ENCODE results near the gene BGLAP.

DNA sequence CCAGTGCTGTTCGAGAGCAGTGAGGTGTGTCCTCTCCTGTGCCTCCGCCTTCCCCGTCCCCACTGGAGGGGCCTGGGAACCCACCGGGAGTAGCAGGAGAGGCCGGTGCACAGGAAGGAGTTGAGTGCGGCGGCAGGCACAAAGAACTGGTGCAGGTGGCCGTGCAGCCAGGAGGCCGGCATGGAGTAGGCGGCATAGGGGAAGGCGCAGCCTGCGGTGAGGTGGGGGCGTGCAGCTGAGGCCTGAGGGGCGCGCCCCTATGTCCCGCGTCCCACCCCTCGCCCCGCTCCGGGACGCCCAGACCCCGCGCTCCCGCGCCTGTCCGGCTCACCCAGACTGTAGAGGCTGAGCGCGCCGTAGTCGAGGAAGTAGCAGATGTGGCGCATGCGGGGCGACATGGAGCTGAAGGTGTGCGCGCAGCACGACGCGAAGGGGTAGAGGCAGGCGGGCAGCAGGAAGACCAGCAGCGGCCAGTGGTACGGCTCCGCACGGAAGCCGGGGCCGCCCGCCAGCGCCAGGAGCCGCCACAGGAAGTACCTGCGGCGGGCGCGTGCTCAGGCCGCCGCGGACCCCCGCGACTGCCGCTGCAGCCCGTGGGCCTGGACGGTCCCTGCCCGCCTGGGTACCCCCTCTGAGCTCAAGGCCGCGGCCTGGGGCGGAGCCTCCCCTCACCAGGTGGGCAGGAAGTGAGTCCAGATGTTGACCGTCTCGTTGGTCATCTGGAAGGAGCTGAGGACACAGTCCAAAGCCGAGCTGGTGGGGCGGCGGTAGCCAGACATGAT is 3.7 kb downstream of the BGLAP start:
- TF ChIP-seq POLR2AphosphoS5 (IDR thresholded peaks at IDR 0.05; ENCODE audit: low read depth, low read length) (no peak), JUND (IDR thresholded peaks at IDR 0.05) (no peak), FOSL1 (IDR thresholded peaks at IDR 0.05; ENCODE audit: low read depth) (no peak), POLR2A (IDR thresholded peaks at IDR 0.05; ENCODE audit: borderline replicate concordance, extremely low read depth, insufficient read depth, insufficient read length) (no peak), EZH2phosphoT487 (IDR thresholded peaks at IDR 0.05; ENCODE audit: borderline replicate concordance) (no peak), EGR1 (IDR thresholded peaks at IDR 0.05; ENCODE audit: low read depth) (no peak), RAD21 (IDR thresholded peaks at IDR 0.05; ENCODE audit: low read depth) (no peak)
- TF ChIP-seq, protein P1, sequence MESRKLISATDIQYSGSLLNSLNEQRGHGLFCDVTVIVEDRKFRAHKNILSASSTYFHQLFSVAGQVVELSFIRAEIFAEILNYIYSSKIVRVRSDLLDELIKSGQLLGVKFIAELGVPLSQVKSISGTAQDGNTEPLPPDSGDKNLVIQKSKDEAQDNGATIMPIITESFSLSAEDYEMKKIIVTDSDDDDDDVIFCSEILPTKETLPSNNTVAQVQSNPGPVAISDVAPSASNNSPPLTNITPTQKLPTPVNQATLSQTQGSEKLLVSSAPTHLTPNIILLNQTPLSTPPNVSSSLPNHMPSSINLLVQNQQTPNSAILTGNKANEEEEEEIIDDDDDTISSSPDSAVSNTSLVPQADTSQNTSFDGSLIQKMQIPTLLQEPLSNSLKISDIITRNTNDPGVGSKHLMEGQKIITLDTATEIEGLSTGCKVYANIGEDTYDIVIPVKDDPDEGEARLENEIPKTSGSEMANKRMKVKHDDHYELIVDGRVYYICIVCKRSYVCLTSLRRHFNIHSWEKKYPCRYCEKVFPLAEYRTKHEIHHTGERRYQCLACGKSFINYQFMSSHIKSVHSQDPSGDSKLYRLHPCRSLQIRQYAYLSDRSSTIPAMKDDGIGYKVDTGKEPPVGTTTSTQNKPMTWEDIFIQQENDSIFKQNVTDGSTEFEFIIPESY (IDR thresholded peaks at IDR 0.05; ENCODE audit: extremely low read depth, insufficient replicate concordance, low read length): no peak
- TF ChIP-seq, protein P2, sequence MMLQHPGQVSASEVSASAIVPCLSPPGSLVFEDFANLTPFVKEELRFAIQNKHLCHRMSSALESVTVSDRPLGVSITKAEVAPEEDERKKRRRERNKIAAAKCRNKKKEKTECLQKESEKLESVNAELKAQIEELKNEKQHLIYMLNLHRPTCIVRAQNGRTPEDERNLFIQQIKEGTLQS (IDR thresholded peaks at IDR 0.05): no peak
- TF ChIP-seq, protein P3, sequence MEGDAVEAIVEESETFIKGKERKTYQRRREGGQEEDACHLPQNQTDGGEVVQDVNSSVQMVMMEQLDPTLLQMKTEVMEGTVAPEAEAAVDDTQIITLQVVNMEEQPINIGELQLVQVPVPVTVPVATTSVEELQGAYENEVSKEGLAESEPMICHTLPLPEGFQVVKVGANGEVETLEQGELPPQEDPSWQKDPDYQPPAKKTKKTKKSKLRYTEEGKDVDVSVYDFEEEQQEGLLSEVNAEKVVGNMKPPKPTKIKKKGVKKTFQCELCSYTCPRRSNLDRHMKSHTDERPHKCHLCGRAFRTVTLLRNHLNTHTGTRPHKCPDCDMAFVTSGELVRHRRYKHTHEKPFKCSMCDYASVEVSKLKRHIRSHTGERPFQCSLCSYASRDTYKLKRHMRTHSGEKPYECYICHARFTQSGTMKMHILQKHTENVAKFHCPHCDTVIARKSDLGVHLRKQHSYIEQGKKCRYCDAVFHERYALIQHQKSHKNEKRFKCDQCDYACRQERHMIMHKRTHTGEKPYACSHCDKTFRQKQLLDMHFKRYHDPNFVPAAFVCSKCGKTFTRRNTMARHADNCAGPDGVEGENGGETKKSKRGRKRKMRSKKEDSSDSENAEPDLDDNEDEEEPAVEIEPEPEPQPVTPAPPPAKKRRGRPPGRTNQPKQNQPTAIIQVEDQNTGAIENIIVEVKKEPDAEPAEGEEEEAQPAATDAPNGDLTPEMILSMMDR (IDR thresholded peaks at IDR 0.05 in 2 of 3, conservative IDR thresholded peaks at IDR 0.05 in 1 of 3; ENCODE audit: borderline replicate concordance in 1 of 3, insufficient read depth in 1 of 3, low read depth in 2 of 3, low read length in 2 of 3): no peak
- TF ChIP-seq, protein P4, sequence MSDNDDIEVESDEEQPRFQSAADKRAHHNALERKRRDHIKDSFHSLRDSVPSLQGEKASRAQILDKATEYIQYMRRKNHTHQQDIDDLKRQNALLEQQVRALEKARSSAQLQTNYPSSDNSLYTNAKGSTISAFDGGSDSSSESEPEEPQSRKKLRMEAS (IDR thresholded peaks at IDR 0.05): no peak
- TF ChIP-seq, protein P5, sequence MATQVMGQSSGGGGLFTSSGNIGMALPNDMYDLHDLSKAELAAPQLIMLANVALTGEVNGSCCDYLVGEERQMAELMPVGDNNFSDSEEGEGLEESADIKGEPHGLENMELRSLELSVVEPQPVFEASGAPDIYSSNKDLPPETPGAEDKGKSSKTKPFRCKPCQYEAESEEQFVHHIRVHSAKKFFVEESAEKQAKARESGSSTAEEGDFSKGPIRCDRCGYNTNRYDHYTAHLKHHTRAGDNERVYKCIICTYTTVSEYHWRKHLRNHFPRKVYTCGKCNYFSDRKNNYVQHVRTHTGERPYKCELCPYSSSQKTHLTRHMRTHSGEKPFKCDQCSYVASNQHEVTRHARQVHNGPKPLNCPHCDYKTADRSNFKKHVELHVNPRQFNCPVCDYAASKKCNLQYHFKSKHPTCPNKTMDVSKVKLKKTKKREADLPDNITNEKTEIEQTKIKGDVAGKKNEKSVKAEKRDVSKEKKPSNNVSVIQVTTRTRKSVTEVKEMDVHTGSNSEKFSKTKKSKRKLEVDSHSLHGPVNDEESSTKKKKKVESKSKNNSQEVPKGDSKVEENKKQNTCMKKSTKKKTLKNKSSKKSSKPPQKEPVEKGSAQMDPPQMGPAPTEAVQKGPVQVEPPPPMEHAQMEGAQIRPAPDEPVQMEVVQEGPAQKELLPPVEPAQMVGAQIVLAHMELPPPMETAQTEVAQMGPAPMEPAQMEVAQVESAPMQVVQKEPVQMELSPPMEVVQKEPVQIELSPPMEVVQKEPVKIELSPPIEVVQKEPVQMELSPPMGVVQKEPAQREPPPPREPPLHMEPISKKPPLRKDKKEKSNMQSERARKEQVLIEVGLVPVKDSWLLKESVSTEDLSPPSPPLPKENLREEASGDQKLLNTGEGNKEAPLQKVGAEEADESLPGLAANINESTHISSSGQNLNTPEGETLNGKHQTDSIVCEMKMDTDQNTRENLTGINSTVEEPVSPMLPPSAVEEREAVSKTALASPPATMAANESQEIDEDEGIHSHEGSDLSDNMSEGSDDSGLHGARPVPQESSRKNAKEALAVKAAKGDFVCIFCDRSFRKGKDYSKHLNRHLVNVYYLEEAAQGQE (IDR thresholded peaks at IDR 0.05; ENCODE audit: low read depth): no peak
